K562 (cell line): Measurements from ENCODE around the gene KCNJ4.

Experiments
- GATAD2A ChIP-seq: fragments of 450-650 bp; IDR thresholded peaks from 2 replicates; pipeline ENCODE4 v1.6.1; 2017
- NFATC3 ChIP-seq: fragments of 450-650 bp; IDR thresholded peaks from 2 replicates; pipeline ENCODE4 v1.6.1; 2017; ENCODE audit warnings: mild to moderate bottlenecking
- POLR3A ChIP-seq: IDR thresholded peaks from 2 replicates; pipeline ENCODE4 v1.6.1; 2011; ENCODE audit warnings: borderline replicate concordance, mild to moderate bottlenecking, moderate library complexity; ENCODE audit not compliant: insufficient read length, insufficient read depth; ENCODE audit errors: extremely low read depth
- SRSF1 ChIP-seq: fragments of 200-400 bp; formaldehyde crosslinking; IDR thresholded peaks from 2 replicates; pipeline ENCODE4 v1.6.1; 2017; ENCODE audit warnings: mild to moderate bottlenecking, low read depth, low read length, moderate library complexity
- USF2 ChIP-seq: sonication (generic); formaldehyde crosslinking; IDR thresholded peaks from 2 replicates; pipeline ENCODE4 v1.5.0; 2020; ENCODE audit warnings: missing genetic modification reagents
- TF ChIP-seq, protein P1 (sequence below), 3 experiments: IDR thresholded peaks in 2 of 3; conservative IDR thresholded peaks in 1 of 3; 2 replicates each; pipeline ENCODE4 v1.5.1; 2011 to 2012; ENCODE audit warnings: low read length in 3 of 3, mild to moderate bottlenecking in 3 of 3, control low read depth in 2 of 3, improper control_type of control experiment in 1 of 3, inconsistent platforms in 1 of 3, low read depth in 1 of 3, mixed read lengths in 1 of 3, moderate library complexity in 1 of 3; ENCODE audit not compliant: insufficient read depth in 2 of 3
- TF ChIP-seq, protein P2 (sequence below): sonication (generic); formaldehyde crosslinking; IDR thresholded peaks from 2 replicates; pipeline ENCODE4 v1.8.1; 2023; ENCODE audit warnings: mild to moderate bottlenecking, missing genetic modification reagents

GRCh38 chr22:38417252-38418060, 37.5 kb downstream of the KCNJ4 start:
- no peak for TF ChIP-seq SRSF1
- TF ChIP-seq NFATC3: no peak
- TF ChIP-seq, protein P1, sequence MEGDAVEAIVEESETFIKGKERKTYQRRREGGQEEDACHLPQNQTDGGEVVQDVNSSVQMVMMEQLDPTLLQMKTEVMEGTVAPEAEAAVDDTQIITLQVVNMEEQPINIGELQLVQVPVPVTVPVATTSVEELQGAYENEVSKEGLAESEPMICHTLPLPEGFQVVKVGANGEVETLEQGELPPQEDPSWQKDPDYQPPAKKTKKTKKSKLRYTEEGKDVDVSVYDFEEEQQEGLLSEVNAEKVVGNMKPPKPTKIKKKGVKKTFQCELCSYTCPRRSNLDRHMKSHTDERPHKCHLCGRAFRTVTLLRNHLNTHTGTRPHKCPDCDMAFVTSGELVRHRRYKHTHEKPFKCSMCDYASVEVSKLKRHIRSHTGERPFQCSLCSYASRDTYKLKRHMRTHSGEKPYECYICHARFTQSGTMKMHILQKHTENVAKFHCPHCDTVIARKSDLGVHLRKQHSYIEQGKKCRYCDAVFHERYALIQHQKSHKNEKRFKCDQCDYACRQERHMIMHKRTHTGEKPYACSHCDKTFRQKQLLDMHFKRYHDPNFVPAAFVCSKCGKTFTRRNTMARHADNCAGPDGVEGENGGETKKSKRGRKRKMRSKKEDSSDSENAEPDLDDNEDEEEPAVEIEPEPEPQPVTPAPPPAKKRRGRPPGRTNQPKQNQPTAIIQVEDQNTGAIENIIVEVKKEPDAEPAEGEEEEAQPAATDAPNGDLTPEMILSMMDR (IDR thresholded peaks at IDR 0.05 in 2 of 3, conservative IDR thresholded peaks at IDR 0.05 in 1 of 3; ENCODE audit: insufficient read depth in 2 of 3, low read depth in 1 of 3, low read length in 3 of 3): no peak
- no peak for TF ChIP-seq POLR3A
- no peak for TF ChIP-seq GATAD2A
- no peak for TF ChIP-seq USF2 (CRISPR knock-in tag)
- TF ChIP-seq, protein P2, sequence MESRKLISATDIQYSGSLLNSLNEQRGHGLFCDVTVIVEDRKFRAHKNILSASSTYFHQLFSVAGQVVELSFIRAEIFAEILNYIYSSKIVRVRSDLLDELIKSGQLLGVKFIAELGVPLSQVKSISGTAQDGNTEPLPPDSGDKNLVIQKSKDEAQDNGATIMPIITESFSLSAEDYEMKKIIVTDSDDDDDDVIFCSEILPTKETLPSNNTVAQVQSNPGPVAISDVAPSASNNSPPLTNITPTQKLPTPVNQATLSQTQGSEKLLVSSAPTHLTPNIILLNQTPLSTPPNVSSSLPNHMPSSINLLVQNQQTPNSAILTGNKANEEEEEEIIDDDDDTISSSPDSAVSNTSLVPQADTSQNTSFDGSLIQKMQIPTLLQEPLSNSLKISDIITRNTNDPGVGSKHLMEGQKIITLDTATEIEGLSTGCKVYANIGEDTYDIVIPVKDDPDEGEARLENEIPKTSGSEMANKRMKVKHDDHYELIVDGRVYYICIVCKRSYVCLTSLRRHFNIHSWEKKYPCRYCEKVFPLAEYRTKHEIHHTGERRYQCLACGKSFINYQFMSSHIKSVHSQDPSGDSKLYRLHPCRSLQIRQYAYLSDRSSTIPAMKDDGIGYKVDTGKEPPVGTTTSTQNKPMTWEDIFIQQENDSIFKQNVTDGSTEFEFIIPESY (CRISPR knock-in tag): no peak
